Kidney epithelial cell (primary cell): ENCODE results near the gene TCF15. TPM values are rescaled to one million over a fixed set of nuclear protein-coding genes. Genes with fewer than 3 reads are reported as not detected.

Experiments
- DNase-seq: peaks from one replicate; pipeline ENCODE4 v3.0.0-alpha.2; 2010; ENCODE audit warnings: low read depth
- H3K27me3 ChIP-seq: 2 replicates; pipeline ENCODE4 v1.6.0; 2011; ENCODE audit warnings: low read length; ENCODE audit not compliant: control insufficient read depth, insufficient read depth
- H3K36me3 ChIP-seq: 2 replicates; pipeline ENCODE4 v1.5.1; 2011; ENCODE audit warnings: low read length; ENCODE audit not compliant: control insufficient read depth, insufficient read depth
- H3K4me3 ChIP-seq: 2 replicates; pipeline ENCODE4 v1.5.1; 2011; ENCODE audit warnings: low read depth, mild to moderate bottlenecking, control low read depth, low read length
- total RNA-seq: library from RNA; depleted of rRNA; stranded (reverse); fragments of >200 nt; gene quantifications from 2 replicates; pipeline ENCODE4 v1.2.3, GENCODE V29; 2015
- TF ChIP-seq, protein P1 (sequence below): IDR thresholded peaks from 2 replicates; pipeline ENCODE4 v1.5.1; 2011; ENCODE audit warnings: mild to moderate bottlenecking, moderate library complexity, low read length, control low read depth, inconsistent platforms; ENCODE audit not compliant: insufficient read depth, poor library complexity, severe bottlenecking

The TCF15 gene
- total RNA-seq, 1 donor from 2014 or later, result 1.5 TPM

GRCh38 chr20:653590-654416 lies 43.7 kb upstream of the TCF15 start:
- DNase-seq, result no peak
- TF ChIP-seq, protein P1, sequence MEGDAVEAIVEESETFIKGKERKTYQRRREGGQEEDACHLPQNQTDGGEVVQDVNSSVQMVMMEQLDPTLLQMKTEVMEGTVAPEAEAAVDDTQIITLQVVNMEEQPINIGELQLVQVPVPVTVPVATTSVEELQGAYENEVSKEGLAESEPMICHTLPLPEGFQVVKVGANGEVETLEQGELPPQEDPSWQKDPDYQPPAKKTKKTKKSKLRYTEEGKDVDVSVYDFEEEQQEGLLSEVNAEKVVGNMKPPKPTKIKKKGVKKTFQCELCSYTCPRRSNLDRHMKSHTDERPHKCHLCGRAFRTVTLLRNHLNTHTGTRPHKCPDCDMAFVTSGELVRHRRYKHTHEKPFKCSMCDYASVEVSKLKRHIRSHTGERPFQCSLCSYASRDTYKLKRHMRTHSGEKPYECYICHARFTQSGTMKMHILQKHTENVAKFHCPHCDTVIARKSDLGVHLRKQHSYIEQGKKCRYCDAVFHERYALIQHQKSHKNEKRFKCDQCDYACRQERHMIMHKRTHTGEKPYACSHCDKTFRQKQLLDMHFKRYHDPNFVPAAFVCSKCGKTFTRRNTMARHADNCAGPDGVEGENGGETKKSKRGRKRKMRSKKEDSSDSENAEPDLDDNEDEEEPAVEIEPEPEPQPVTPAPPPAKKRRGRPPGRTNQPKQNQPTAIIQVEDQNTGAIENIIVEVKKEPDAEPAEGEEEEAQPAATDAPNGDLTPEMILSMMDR, result no peak
- H3K36me3 ChIP-seq, result no peaks in the 10 kb centered on the region
- H3K27me3 ChIP-seq, result peaks cover 10% of the 10 kb centered on the region
- H3K4me3 ChIP-seq, result peak overlapping the region; percentile 92

- DNase-seq, result peak; percentile 72
- H3K36me3 ChIP-seq, result peaks cover 2% of the 10 kb centered on the region
- TF ChIP-seq, protein P1, result peak; percentile 35
- H3K27me3 ChIP-seq, result peaks cover 5% of the 10 kb centered on the region
- peak within 1 kb of the TSS; percentile 92 for H3K4me3 ChIP-seq
Measured at GRCh38 chr20:653110-653589, 43.0 kb upstream of the TCF15 start, which contains the start of gene SRXN1. TSS of gene SRXN1 (minus strand) at chr20:653200. CDS start at chr20:653185, 15 bp downstream.

- TF ChIP-seq, protein P1, result no peak
- H3K4me3 ChIP-seq, result peak overlapping the region; percentile 92
- DNase-seq, result no peak
- peaks cover 4% of the 10 kb centered on the region for H3K27me3 ChIP-seq
- peaks cover 4% of the 10 kb centered on the region for H3K36me3 ChIP-seq
Measured at GRCh38 chr20:652615-653109, 42.6 kb upstream of the TCF15 start.

GRCh38 chr20:651713-652614 lies 41.9 kb upstream of the TCF15 start:
- H3K4me3 ChIP-seq, result peak overlapping the region; percentile 92
- H3K36me3 ChIP-seq, result peaks cover 4% of the 10 kb centered on the region
- H3K27me3 ChIP-seq, result peaks cover 2% of the 10 kb centered on the region
- no peak for DNase-seq
- TF ChIP-seq, protein P1, result no peak

DNA sequence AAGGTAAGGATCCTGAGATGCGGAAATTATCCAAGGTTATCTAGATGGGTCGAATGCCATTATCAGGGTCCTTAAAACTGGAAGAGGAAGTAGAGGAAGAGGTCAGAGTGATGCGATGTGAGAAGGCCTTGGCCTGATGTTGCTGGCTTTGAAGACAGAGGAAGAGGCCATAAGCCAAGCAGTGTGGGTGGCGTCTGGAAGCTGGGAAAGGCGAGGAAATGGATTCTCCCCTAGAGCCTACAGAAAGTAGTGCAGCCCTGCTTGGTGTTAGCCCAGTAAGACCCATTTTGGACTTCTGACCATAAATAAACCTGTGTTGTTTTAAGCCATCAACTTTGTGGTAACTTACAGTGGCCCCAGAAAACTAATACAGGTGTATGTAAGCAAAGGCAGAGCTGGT lies 40.8 kb upstream of the TCF15 start:
- DNase-seq, result no peak
- Histone ChIP-seq H3K27me3 (no peaks in the 10 kb centered on the region), H3K36me3 (peaks cover 4% of the 10 kb centered on the region), H3K4me3 (no peak overlapping the region)
- TF ChIP-seq, protein P1, result no peak
